T-helper 1 cell (primary cell): Measurements from ENCODE around the gene TBL1Y.
"Not testable (repeated sequence)": the region's sequence is repeated elsewhere in the genome, so short reads cannot be mapped to it uniquely, and the experiment has no call there.

Experiments used
- DNase-seq, 5 donors: peaks; one replicate each; pipeline ENCODE4 v3.0.0-alpha.2; 2012 to 2020

The TBL1Y gene

GRCh38 chrY:6974971-6975370, 64.5 kb downstream of the TBL1Y start:
- no peak for DNase-seq

GRCh38 chrY:6977783-6978182, 67.3 kb downstream of the TBL1Y start:
- no peak for DNase-seq

- no peak for DNase-seq
Measured at GRCh38 chrY:6983221-6983620, 72.7 kb downstream of the TBL1Y start.

- DNase-seq: no peak
Measured at GRCh38 chrY:6987811-6988210, 77.3 kb downstream of the TBL1Y start.

- DNase-seq: no peak
Measured at GRCh38 chrY:6989886-6990620, 79.6 kb downstream of the TBL1Y start.

- no peak for DNase-seq
Measured at GRCh38 chrY:6992041-6992440, 81.5 kb downstream of the TBL1Y start.

- no peak for DNase-seq
Measured at GRCh38 chrY:6995987-6996386, 85.5 kb downstream of the TBL1Y start.

- no peak for DNase-seq
Measured at GRCh38 chrY:6997503-6998066, 87.1 kb downstream of the TBL1Y start.

GRCh38 chrY:6999905-7000304, 89.4 kb downstream of the TBL1Y start:
- DNase-seq: no peak

- no peak for DNase-seq
Measured at GRCh38 chrY:7002581-7002980, 92.1 kb downstream of the TBL1Y start.

GRCh38 chrY:7007911-7008310, 97.4 kb downstream of the TBL1Y start:
- DNase-seq: no peak

GRCh38 chrY:7008578-7009355, 98.3 kb downstream of the TBL1Y start:
- no peak for DNase-seq

- DNase-seq: no peak
Measured at GRCh38 chrY:7013051-7013450, 102.6 kb downstream of the TBL1Y start.

- no peak for DNase-seq
Measured at GRCh38 chrY:7016521-7016920, 106.0 kb downstream of the TBL1Y start.

- no peak for DNase-seq
Measured at GRCh38 chrY:7017244-7018080, 107.0 kb downstream of the TBL1Y start.

- no peak for DNase-seq
Measured at GRCh38 chrY:7039037-7039436, 128.5 kb downstream of the TBL1Y start.

- no peak for DNase-seq
Measured at GRCh38 chrY:7040662-7041061, 130.2 kb downstream of the TBL1Y start.

GRCh38 chrY:7041983-7042382, 131.5 kb downstream of the TBL1Y start:
- no peak for DNase-seq

- not testable (repeated sequence) for DNase-seq
Measured at GRCh38 chrY:7052461-7052860, 142.0 kb downstream of the TBL1Y start.

- DNase-seq: peak in 1 of 5 donors; percentile 0
Measured at GRCh38 chrY:7056886-7057285, 146.4 kb downstream of the TBL1Y start.

- no peak for DNase-seq
Measured at GRCh38 chrY:7078725-7079124, 168.2 kb downstream of the TBL1Y start.

GRCh38 chrY:7080548-7080947, 170.1 kb downstream of the TBL1Y start:
- DNase-seq: not testable (repeated sequence)

GRCh38 chrY:7085606-7086005, 175.1 kb downstream of the TBL1Y start:
- DNase-seq: peak in 4 of 5 donors; percentile 43 to 67 (median 61)
